Measurements from ENCODE around the gene POMT2. TPM values are rescaled to one million over a fixed set of nuclear protein-coding genes. Genes with fewer than 3 reads are reported as not detected.

Gene POMT2
- total RNA-seq, 2 experiments from 2014 or later = 7.6 to 8.2 TPM

GRCh38 chr14:77311217-77311616 lies 9.5 kb downstream of the POMT2 start:
- Mint-ChIP-seq H3K36me3 (ENCODE audit: low read depth) (no peaks in the 10 kb centered on the region), H3K4me1 (ENCODE audit: low read depth) (peaks cover 4% of the 10 kb centered on the region), H3K4me3 (no peak overlapping the region), H3K27ac (no peak overlapping the region), H3K9me3 (no peaks in the 10 kb centered on the region), H3K27me3 (no peaks in the 10 kb centered on the region)
- Histone ChIP-seq H3K9me3 (ENCODE audit: control insufficient read depth in 1 of 2, insufficient read depth in 1 of 2, low read length in 2 of 2) (no peaks in the 10 kb centered on the region), H3K27me3 (ENCODE audit: control insufficient read depth in 1 of 2, insufficient read depth in 2 of 2, low read length in 2 of 2) (no peaks in the 10 kb centered on the region), H3K36me3 (ENCODE audit: insufficient read depth, low read length) (no peaks in the 10 kb centered on the region), H3K4me3 (ENCODE audit: low read length) (no peak overlapping the region), H3K4me1 (ENCODE audit: insufficient read depth, low read length) (peaks cover 6% of the 10 kb centered on the region), H3K27ac (ENCODE audit: low read depth in 1 of 2, low read length in 2 of 2) (no peak overlapping the region)
- ChIA-PET CTCF (no interaction called here), POLR2A (interaction anchor here (1.5 kb wide), 1 partner anchor 10 kb away, joined by 3 read pairs; the partner anchor contains the start of genes GSTZ1 and POMT2)
- no peak for ATAC-seq (ENCODE audit: poor library complexity)
- intact Hi-C loops (cut with DNase I, micrococcal nuclease) = loop anchor here (10.0 kb wide), 2 partner anchors 356 to 596 kb away; no protein-coding TSS in a partner anchor
- TF ChIP-seq CTCF (IDR thresholded peaks at IDR 0.05) = no peak
- no peak for DNase-seq

- H3K27ac ChIP-seq (ENCODE audit: low read depth in 1 of 2, low read length in 2 of 2) = no peak overlapping the region
- no peaks in the 10 kb centered on the region for H3K36me3 Mint-ChIP-seq (ENCODE audit: low read depth)
- no peak overlapping the region for H3K27ac Mint-ChIP-seq
- H3K4me3 Mint-ChIP-seq = no peak overlapping the region
- no peaks in the 10 kb centered on the region for H3K4me1 ChIP-seq (ENCODE audit: insufficient read depth, low read length)
- no peaks in the 10 kb centered on the region for H3K9me3 Mint-ChIP-seq
- H3K36me3 ChIP-seq (ENCODE audit: insufficient read depth, low read length) = peaks cover 4% of the 10 kb centered on the region
- H3K4me1 Mint-ChIP-seq (ENCODE audit: low read depth) = no peaks in the 10 kb centered on the region
- no peaks in the 10 kb centered on the region for H3K27me3 ChIP-seq (ENCODE audit: control insufficient read depth in 1 of 2, insufficient read depth in 2 of 2, low read length in 2 of 2)
- no peak for TF ChIP-seq CTCF (IDR thresholded peaks at IDR 0.05)
- ATAC-seq (ENCODE audit: poor library complexity) (no peak), DNase-seq (no peak)
- ChIA-PET CTCF (interaction anchor here (0.9 kb wide), 1 partner anchor 9 kb away, joined by 4 read pairs; no protein-coding TSS in a partner anchor), POLR2A (no interaction called here)
- H3K9me3 ChIP-seq (ENCODE audit: control insufficient read depth in 1 of 2, insufficient read depth in 1 of 2, low read length in 2 of 2) = no peaks in the 10 kb centered on the region
- intact Hi-C loops (cut with DNase I, micrococcal nuclease) = loop anchor here (10.0 kb wide), 2 partner anchors 355 to 595 kb away; no protein-coding TSS in a partner anchor
- no peak overlapping the region for H3K4me3 ChIP-seq (ENCODE audit: low read length)
- H3K27me3 Mint-ChIP-seq = no peaks in the 10 kb centered on the region
Observed at GRCh38 chr14:77310026-77310425, 10.7 kb downstream of the POMT2 start.

GRCh38 chr14:77309131-77309530 lies 11.6 kb downstream of the POMT2 start:
- ATAC-seq (ENCODE audit: poor library complexity) = no peak
- POLR2A ChIA-PET = no interaction called here
- CTCF ChIA-PET = interaction anchor here (0.9 kb wide), 1 partner anchor 8 kb away, joined by 4 read pairs; no protein-coding TSS in a partner anchor
- Histone ChIP-seq H3K9me3 (ENCODE audit: control insufficient read depth in 1 of 2, insufficient read depth in 1 of 2, low read length in 2 of 2) (no peaks in the 10 kb centered on the region), H3K36me3 (ENCODE audit: insufficient read depth, low read length) (peaks cover 4% of the 10 kb centered on the region), H3K27ac (ENCODE audit: low read depth in 1 of 2, low read length in 2 of 2) (no peak overlapping the region), H3K4me3 (ENCODE audit: low read length) (no peak overlapping the region), H3K27me3 (ENCODE audit: control insufficient read depth in 1 of 2, insufficient read depth in 2 of 2, low read length in 2 of 2) (no peaks in the 10 kb centered on the region), H3K4me1 (ENCODE audit: insufficient read depth, low read length) (no peaks in the 10 kb centered on the region)
- TF ChIP-seq CTCF (IDR thresholded peaks at IDR 0.05) = no peak
- intact Hi-C loops (cut with DNase I, micrococcal nuclease) = no loop called here
- Mint-ChIP-seq H3K27ac (no peak overlapping the region), H3K27me3 (no peaks in the 10 kb centered on the region), H3K9me3 (no peaks in the 10 kb centered on the region), H3K4me1 (ENCODE audit: low read depth) (no peaks in the 10 kb centered on the region), H3K4me3 (no peak overlapping the region), H3K36me3 (ENCODE audit: low read depth) (no peaks in the 10 kb centered on the region)
- DNase-seq = no peak

Measured in CD4-positive, alpha-beta T cell (primary cell).